GM18867 (cell line): ENCODE results near the gene CD52.

Experiments used
- ATAC-seq: cut with Tn5 transposase; IDR thresholded peaks from one replicate; pipeline ENCODE4 v1.9.1; 2021; ENCODE audit warnings: mild to moderate bottlenecking, moderate library complexity; ENCODE audit not compliant: unreplicated experiment

Gene CD52, protein sequence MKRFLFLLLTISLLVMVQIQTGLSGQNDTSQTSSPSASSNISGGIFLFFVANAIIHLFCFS

DNA sequence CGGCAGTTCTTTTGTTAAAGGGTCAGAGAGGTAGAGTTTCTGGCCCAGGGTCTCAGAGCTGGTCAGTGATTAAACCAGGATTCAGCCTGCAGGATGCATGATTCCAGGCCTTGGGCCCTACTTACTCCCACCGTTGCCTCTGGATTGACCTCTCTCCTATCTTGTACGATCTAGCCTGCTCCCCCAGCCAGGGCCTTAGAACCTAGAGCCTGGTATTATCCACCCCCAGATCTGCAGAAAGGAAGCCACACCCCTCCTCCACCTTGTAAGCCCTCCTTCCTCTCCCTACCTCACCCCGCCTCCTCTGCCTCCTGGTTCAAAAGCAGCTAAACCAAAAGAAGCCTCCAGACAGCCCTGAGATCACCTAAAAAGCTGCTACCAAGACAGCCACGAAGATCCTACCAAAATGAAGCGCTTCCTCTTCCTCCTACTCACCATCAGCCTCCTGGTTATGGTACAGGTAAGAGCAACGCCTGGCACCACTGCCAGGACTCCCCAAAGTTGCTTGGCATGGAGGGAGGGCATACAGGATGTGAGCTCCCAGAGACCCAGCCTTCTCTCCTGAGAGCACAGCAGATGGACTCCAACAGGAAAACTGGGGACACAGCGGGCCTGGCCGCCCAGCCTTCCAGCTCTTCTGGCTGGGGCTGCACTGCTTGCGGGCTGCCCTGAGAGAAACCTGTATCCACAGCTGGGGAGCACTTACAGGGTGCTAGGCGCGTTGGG, at the start of gene CD52:
Gene CD52, plus strand, starts transcription at position 347 of the 726 bp plus-strand sequence. Its CDS starts 60 bp downstream, at position 407.
- no peak for ATAC-seq

DNA sequence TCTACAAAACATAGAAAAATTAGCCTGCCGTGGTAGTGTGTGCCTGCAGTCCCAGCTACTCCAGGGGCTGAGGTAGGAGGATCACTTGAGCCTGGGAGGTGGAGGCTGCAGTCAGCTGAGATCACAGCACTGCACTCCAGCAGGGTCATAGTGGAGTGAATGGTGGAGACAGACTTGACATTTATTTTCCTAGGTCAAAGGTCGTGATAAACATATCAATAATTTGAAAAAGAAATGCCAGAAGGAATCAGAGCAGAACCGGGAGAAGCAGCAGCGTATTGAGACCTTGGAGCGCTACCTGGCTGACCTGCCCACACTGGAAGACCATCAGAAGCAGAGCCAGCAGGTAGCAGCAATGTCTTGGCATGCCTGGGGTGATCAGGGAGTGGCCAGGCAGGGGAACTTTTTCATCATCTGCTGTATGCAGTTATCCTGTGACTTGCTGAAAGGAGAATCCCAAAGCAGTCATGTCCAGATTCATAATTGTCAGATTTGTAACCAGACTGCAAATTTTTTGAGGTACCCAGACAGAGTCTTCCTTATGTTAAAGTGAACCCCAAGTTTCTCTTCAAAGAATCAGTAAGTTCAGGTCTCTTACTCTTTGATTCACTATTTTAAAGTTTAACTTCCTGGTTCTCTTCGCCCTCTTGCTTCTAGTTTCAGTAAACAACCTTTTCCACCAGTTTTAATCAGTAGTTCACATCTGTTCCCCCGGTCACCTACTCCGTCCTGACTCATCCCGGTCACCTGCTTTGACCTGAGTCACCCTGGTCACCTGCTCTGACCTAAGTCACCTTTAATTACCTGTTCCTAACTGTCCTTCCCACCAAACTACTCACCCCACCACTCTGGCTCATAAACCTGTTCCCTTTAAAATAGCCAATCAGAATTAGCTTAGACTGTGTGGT, 49.2 kb upstream of the CD52 start:
- no peak for ATAC-seq

DNA sequence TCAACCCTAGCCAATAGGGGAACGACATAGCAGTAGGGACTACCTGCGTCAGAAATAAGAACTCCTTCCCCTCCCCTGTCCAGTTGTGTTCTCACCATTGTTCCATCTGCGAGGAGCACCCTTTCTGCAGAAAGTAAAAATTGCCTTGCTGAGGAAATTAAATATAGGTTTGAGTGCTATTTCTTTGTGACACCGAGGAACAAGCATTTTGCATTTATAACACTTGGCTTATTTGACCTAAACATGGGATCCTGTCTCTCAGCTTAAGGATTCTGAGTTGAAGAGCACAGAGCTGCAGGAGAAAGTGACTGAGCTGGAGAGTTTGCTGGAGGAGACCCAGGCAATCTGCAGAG, 48.6 kb upstream of the CD52 start:
- ATAC-seq = no peak

DNA sequence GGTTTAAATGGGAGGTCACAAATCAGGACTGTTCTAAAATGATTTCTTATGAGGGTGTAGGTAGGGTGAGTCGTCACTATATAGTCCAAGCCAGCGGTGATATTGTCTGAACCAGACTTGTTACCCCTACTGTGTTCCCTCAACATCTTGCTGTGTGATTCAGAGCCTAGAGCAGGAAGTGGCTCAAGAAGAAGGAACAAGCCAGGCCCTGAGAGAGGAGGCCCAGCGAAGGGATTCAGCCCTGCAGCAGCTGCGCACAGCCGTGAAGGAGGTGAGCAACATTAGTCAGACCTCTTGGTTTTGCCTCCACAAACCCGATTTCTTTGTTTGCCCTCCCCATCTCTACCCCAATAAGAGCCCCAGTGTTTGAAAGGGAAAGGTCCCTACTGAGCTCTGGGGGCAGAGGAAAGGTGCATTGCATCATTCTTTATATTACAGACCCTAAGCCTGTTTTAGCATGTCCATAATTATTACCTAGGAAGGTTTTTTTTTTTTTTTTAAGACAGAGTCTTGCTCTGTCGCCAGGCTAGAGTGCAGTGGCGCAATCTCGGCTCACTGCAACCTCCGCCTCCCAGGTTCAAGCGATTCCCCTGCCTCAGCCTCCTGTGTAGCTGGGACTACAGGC, 42.8 kb upstream of the CD52 start:
- no peak for ATAC-seq

DNA sequence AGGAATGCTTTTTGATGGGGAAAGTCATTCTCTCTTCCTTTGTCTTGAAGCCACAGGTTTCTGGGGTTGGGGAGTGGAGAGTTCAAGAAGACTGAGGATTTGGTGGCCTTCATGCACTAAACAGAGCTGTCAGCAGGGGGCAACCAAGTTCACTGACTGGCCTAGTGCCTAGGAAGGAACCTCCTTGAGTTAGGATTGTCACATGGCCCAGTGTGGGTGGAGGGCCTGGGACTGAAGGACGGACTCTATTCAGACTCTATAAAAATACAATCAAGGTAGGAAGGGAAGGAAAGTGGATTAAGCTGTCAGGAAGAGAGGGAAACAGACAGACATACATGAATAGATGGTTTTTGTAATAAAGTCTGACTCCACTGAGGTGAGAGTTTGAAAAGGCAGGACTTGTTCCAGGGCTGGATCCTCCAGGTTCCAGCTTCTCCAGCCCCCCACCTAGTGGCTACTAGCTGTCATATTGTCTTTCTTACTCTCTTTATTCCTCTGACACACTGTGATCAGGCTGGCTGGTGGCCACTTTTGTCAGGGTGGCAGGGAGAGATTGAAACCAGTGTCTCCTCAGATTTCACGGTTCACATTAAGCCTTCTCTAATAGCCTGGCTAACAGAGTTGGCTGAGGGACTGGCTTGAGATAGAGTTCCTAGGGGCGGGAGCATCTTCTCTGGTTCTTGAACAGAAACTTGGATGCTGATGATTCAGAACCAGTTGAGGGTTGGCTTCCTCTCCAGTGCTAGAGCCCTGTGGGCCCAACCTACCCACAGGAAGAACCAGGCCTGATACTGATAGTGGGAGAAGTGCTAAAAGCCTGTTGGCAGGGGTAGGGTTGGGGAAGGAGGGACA, 42.0 kb upstream of the CD52 start:
- ATAC-seq = no peak

DNA sequence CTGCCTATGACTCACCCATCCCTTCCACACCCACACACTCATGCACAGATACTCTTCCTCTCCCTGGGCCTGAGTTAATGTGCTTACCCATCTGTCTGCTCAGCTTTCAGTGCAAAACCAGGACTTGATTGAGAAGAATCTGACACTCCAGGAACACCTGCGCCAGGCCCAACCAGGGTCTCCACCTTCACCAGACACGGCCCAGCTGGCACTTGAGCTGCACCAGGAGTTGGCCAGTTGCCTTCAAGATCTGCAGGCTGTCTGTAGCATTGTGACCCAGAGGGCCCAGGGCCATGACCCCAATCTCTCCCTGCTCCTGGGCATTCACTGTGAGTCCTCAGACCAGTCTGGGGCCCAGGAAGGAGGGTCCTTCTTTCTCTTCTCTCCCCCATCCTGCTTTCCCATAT, 41.3 kb upstream of the CD52 start:
- no peak for ATAC-seq

DNA sequence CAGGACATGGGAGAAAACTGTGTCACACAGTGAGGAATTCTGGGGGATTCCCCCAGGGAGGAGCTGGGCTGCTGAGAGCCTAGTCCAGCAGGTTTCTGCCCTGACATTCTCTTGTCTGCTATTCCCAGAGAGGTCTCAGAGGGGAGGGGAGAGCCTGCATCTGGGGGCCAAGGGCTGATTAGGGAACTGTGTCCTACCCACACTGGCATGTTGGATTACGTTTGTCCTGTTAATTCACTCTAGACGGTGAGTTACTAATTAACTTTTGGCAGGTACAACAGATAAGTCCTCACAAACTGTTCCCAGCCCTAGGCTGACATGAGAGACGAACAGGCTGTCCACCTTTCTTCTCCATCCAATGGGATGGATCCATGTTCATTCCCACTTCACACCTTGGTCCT, 40.5 kb upstream of the CD52 start:
- ATAC-seq = no peak

DNA sequence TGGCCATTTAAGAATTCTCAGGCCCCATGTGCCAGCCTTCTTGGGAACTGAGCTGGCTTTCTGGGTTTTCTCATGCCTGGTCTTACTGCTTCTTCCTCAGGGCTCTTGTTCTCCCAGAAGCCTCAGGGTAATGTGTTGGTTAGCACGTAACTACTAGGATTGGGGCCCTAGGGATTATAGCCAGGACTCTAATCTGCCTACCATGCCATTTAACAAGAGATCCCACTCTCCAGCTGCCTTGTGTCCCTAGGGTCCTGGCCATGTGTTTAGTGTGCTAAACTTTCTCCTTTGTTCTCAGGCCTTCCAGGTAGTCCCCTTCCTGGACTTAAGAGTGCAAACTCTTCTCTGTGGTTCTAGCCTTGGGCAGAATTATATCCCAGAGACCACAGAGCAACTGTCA, 40.0 kb upstream of the CD52 start:
- ATAC-seq = no peak

DNA sequence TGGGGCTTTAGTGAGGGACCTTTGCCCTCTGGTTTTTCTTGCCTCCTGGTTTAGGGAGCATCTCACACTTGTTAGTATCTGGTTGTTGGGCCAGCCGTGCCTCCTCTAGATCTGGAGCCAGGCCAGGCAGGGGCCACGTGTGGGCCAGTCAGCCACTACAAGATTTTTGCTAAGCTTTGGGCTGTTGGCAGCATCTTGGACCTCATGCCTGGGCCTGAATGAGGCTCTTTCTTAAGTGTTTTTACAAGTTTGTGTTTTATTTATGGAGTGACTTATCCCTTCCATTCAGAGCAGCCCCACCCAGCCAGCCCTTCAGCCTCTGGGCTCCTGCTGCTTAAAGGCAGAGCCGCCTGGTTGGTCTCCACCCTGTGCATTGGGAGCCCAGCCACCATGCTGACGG, 39.5 kb upstream of the CD52 start:
- no peak for ATAC-seq

DNA sequence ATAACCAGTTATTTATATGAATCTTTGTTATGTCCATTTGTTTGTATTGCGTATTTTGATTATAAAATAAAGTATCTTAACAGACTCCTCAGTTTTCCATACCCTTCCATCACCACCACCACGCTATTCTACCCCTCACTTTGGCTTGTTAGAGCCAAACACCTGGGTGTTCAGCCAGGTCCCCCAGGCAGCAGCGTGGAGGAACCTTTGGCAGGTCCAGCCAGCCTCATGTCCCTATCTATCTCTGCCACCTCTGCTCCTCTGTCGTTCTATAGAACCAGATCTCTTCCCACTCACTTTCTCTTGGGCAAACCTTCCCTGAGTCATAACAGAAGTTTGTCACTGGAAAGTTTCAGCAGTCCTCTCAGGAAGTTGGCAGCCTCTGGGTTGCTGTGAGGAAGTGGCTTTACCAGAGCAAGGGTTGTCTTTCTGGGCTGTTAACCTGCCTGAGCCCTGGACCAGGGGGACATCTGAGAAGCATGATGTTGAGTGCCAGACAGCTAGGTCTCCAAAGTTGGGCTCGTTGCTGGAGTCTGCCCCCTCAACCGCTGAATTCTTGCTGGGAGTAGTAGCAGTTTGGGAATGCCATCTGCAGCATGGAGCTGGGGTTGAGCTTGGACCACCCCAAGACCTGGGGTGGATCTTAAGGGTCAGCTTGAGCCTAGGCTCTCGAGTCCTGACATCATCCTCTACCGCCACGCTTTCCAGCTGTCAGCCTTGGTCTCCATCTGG, 38.9 kb upstream of the CD52 start:
- ATAC-seq = no peak

DNA sequence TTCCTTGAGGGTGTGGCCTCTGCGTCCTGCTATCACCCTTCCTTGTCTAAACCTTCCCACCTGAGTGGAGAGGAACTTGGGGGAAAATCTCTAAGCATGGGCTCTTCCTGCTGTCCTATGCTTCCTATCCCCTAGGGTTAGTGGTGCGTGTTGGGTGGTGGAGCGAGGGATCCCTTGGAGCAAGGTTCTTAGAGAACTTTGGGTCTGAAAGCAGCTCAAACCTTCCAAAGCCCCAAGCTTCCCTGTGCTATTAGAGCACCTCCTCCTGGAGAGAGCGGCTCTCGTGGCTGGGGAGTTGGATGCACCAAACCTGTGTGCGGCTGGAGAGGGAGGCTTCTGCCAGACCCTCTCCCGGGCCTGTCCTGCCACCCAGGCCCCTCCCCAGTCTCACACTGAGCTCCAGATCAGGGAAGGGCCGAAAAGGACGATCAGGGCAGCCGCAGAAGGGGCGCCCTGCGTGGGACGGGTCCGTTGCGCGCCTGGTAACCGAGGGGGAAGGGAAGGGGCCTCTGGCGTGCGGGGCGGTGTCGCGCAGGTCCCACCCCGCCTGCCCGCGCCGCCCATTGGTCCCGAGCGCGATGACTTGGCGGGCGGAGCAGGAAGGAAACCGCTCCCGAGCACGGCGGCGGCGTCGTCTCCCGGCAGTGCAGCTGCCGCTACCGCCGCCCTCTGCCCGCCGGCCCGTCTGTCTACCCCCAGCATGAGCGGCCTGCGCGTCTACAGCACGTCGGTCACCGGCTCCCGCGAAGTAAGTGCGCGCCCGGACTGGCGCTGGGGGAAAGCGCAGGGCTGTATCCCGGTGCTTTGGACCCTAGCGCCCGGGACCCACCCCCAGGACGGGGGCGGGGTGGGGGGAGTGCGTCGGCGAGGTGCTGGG, 38.1 kb upstream of the CD52 start, which contains the start of gene SH3BGRL3:
Gene SH3BGRL3, plus strand, starts transcription at position 631 of the 877 bp plus-strand sequence. Its CDS starts 70 bp downstream, at position 701.
- ATAC-seq = peak; percentile 67

DNA sequence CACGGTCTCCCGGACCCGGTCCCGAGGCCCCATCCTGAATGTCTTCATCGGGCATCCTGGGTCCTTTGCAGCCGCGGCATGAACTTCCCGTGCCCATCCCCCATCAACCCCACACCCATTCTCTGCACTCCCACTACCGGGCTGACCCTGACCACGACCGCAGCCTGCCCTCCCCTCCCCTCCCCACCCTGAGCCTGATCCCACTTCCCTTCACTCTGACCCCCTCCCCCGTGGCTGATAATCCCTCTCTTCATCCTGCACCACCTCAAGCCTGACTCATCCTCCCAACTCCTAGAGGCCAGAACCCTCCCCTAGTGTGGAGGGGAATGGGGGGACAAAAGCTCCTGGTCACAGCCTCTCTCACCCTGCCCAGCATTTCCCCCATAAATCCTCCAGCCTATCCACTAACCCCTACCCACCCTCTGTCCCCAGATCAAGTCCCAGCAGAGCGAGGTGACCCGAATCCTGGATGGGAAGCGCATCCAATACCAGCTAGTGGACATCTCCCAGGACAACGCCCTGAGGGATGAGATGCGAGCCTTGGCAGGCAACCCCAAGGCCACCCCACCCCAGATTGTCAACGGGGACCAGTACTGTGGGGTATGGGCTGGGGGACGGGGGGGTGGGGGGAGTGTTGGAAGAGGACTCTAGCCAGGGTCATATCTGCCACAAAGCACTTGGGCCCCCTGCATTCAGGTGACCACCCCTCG, 37.3 kb upstream of the CD52 start:
- ATAC-seq = no peak

DNA sequence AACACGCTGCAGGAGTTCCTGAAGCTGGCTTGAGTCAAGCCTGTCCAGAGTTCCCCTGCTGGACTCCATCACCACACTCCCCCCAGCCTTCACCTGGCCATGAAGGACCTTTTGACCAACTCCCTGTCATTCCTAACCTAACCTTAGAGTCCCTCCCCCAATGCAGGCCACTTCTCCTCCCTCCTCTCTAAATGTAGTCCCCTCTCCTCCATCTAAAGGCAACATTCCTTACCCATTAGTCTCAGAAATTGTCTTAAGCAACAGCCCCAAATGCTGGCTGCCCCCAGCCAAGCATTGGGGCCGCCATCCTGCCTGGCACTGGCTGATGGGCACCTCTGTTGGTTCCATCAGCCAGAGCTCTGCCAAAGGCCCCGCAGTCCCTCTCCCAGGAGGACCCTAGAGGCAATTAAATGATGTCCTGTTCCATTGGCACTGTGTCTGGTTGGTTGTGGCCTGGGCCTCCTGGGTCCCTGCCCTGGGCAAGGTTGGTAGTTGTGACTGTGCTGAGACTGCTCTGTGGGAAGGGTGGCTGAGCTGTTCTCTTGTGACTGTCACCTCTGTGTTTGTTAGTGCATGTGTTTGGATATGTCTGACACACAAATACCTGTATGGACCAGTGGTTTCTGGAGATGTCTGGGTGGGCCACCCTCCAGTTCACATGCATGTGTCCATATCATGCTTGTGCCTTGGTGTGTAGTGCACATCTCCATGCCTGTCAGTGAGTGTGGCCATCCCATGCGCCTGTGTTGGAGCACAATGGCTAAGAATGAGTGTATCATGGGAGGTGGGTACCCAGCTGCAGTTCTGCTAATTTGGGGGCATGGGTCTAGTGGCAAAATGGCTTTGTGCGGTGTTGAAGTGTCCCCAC, 36.4 kb upstream of the CD52 start:
- no peak for ATAC-seq

DNA sequence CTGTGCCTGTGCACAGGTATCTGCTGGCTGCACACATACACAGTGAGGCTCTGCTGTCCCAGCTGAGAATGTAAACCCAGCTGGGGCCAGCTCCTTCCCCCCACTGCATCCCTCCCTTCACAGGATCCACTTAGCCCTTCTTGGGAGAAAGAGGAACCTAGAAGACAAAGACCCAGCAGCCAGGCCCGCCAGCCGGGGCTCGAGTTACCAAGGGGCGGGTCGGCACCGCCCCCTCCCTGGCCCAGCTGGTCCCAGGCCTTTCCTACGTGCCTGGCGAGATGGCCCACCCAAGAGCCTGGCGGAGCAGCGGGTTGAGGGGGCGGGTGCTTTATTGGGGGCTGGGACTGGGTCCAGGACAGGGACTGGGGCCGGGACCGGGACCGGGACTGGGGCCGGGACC, 35.8 kb upstream of the CD52 start:
- no peak for ATAC-seq

DNA sequence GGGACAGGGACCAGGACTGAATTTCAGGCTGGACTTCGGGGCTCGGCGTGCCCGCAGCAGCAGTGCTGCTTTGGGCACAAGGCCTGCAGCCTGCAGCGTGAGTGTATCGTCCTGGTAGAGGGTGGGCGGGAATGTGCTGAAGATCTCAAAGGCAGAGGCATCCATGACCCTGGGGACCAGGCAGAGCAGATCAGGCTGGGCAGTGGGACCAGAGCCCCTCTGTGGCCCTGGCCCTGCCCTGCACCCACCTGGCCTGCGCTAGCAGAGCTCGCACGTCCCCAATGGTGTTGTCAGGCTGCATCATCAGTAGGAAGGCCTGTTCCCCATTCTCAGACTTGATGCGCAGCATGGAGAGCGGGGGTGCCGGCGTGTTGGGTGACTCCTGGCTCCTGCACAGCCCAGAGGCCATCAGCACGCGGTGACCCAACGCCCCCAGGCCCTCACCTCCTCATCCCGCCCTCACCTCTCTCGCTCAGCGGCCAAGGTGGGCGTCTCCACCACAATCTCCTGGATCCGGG, 35.3 kb upstream of the CD52 start:
- ATAC-seq = no peak

DNA sequence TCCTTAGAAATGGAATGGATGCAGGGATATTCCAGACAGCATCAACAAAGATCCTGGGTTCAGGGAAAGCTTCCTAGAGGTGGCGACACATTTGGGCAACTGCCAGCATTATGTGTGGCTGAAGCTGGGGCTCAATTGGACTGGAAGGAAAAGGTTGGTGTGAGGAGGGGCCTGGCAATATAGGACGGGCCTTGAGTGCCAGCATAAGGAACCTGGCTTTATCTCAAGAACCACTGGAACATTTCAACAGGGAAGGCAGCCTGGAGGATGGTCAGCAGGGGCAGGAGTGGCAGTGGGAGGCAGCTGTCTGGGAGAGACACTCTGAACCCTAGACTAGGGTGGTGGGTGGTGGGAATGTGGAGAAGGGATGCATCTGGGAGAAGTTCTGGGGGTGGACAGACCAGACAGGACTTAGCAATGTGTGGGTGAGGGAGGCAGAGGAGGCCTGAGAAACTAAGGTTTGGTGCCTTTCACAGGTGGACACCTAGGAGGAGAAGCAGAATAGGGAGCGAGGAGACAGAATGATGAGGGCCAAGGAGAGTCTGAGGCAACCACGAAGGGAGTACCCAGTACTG, 34.4 kb upstream of the CD52 start:
- no peak for ATAC-seq
